Measurements from ENCODE around the gene CTSK.

Gene CTSK

GRCh38 chr1:150813028-150813707, 5.1 kb upstream of the CTSK start (continued):
- TF ChIP-seq BCL6B (tag by site-specific recombination; IDR thresholded peaks at IDR 0.05) = no peak
- TF ChIP-seq EGR2 (tag by site-specific recombination; IDR thresholded peaks at IDR 0.05; ENCODE audit: low read depth) = no peak
- no peak for TF ChIP-seq REST (tag by site-specific recombination; IDR thresholded peaks at IDR 0.05)
- TF ChIP-seq ZSCAN4 (tag by site-specific recombination; IDR thresholded peaks at IDR 0.05) = no peak
- no peak for TF ChIP-seq ZNF157 (tag by site-specific recombination; IDR thresholded peaks at IDR 0.05)
- no peak for TF ChIP-seq ZNF202 (tag by site-specific recombination; IDR thresholded peaks at IDR 0.05; ENCODE audit: borderline replicate concordance)
- TF ChIP-seq ZFHX2 (tag by site-specific recombination; conservative IDR thresholded peaks at IDR 0.05) = no peak
- peak; percentile 68; the same call in 1 of the 2 replicates for TF ChIP-seq ZBTB17 (tag by site-specific recombination; IDR thresholded peaks at IDR 0.05)
- no peak for TF ChIP-seq ZNF629 (tag by site-specific recombination; IDR thresholded peaks at IDR 0.05)
- TF ChIP-seq ZNF837 (tag by site-specific recombination; IDR thresholded peaks at IDR 0.05) = no peak
- no peak for TF ChIP-seq FEZF1 (tag by site-specific recombination; IDR thresholded peaks at IDR 0.05)
- no peak for TF ChIP-seq ZNF362 (tag by site-specific recombination; IDR thresholded peaks at IDR 0.05)
- no peak for TF ChIP-seq ZNF280C (tag by site-specific recombination; IDR thresholded peaks at IDR 0.05)
- no peak for TF ChIP-seq ZNF211 (tag by site-specific recombination; IDR thresholded peaks at IDR 0.05; ENCODE audit: low read depth)
- no peak for TF ChIP-seq ZNF530 (tag by site-specific recombination; IDR thresholded peaks at IDR 0.05; ENCODE audit: low read depth)
- TF ChIP-seq CTCF (tag by site-specific recombination; IDR thresholded peaks at IDR 0.05) = peak; percentile 66; the same call in 1 of the 2 replicates
- 0 out of 2 replicates have a peak, but pooled peaks have one; percentile 35 for TF ChIP-seq ZFP37 (tag by site-specific recombination; IDR thresholded peaks at IDR 0.05)
- no peak for TF ChIP-seq ZNF433 (tag by site-specific recombination; IDR thresholded peaks at IDR 0.05; ENCODE audit: low read depth)
- no peak for TF ChIP-seq ZNF175 (tag by site-specific recombination; IDR thresholded peaks at IDR 0.05)
- no peak for TF ChIP-seq MZF1 (tag by site-specific recombination; IDR thresholded peaks at IDR 0.05; ENCODE audit: borderline replicate concordance)
- no peak for TF ChIP-seq ZNF777 (tag by site-specific recombination; IDR thresholded peaks at IDR 0.05; ENCODE audit: borderline replicate concordance)
- TF ChIP-seq ZNF521 (tag by site-specific recombination; IDR thresholded peaks at IDR 0.05) = no peak
- no peak for TF ChIP-seq ZSCAN18 (tag by site-specific recombination; IDR thresholded peaks at IDR 0.05)
- no peak for TF ChIP-seq ZFP41 (tag by site-specific recombination; IDR thresholded peaks at IDR 0.05; ENCODE audit: borderline replicate concordance)
- peak; percentile 91 for TF ChIP-seq SCRT2 (tag by site-specific recombination; IDR thresholded peaks at IDR 0.05)
- TF ChIP-seq ZNF292 (tag by site-specific recombination; IDR thresholded peaks at IDR 0.05; ENCODE audit: borderline replicate concordance, low read depth) = no peak
- TF ChIP-seq ZNF302 (tag by site-specific recombination; IDR thresholded peaks at IDR 0.05; ENCODE audit: low read depth) = no peak

Data from HEK293 (cell line).